Mammary epithelial cell (primary cell): ENCODE measurements around the gene LYRM9.

ENCODE experiments used
- EZH2 ChIP-seq: IDR thresholded peaks from 2 replicates; pipeline ENCODE4 v1.6.1; 2012; ENCODE audit warnings: low read length, inconsistent platforms, borderline replicate concordance
- TF ChIP-seq, protein P1 (sequence below), 2 donors: IDR thresholded peaks in 1 of 2; conservative IDR thresholded peaks in 1 of 2; 2 replicates each; pipeline ENCODE4 v1.5.1; 2011 to 2012; ENCODE audit warnings: inconsistent platforms in 2 of 2, low read length in 2 of 2, mild to moderate bottlenecking in 2 of 2, control low read depth in 1 of 2, low read depth in 1 of 2; ENCODE audit not compliant: insufficient read depth in 1 of 2; ENCODE audit errors: extremely low read depth in 1 of 2

DNA sequence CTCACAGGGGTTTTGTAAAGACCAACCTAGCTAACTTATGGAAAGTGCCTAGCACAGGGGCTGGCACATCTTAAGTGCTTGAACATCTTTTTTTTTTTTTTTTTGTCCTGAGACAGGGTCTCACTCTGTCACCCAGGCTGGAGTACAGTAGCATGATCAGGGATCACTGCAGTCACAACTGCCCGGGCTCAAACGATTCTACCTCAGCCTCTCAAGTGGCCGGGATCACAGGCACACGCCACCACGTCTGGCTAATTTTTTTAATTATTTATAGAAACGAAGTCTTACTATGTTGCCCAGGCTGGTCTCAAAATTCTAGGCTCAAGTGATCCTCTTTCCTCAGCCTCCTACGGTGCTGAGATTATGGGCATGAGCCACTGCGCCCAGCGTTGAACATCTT lies 1.3 kb downstream of the LYRM9 start:
- TF ChIP-seq, protein P1, sequence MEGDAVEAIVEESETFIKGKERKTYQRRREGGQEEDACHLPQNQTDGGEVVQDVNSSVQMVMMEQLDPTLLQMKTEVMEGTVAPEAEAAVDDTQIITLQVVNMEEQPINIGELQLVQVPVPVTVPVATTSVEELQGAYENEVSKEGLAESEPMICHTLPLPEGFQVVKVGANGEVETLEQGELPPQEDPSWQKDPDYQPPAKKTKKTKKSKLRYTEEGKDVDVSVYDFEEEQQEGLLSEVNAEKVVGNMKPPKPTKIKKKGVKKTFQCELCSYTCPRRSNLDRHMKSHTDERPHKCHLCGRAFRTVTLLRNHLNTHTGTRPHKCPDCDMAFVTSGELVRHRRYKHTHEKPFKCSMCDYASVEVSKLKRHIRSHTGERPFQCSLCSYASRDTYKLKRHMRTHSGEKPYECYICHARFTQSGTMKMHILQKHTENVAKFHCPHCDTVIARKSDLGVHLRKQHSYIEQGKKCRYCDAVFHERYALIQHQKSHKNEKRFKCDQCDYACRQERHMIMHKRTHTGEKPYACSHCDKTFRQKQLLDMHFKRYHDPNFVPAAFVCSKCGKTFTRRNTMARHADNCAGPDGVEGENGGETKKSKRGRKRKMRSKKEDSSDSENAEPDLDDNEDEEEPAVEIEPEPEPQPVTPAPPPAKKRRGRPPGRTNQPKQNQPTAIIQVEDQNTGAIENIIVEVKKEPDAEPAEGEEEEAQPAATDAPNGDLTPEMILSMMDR (conservative IDR thresholded peaks at IDR 0.05 in 1 of 2, IDR thresholded peaks at IDR 0.05 in 1 of 2; ENCODE audit: extremely low read depth in 1 of 2, insufficient read depth in 1 of 2, low read depth in 1 of 2, low read length in 2 of 2): no peak
- no peak for TF ChIP-seq EZH2
